B cell (primary cell): ENCODE data around the gene ANAPC7. TPM values are rescaled to one million over a fixed set of nuclear protein-coding genes. Genes with fewer than 3 reads are reported as not detected.

ENCODE experiments used
- ATAC-seq: fragments of 200-7000 bp; cut with Tn5 transposase; one replicate; pipeline ENCODE4 v1.10.0; 2021; ENCODE audit warnings: low read depth, mild to moderate bottlenecking, moderate number of reproducible peaks, moderate library complexity
- CTCF ChIA-PET: fragments of 350-600 bp; sonication (Branson Sonifier 250); formaldehyde crosslinking; loops from one replicate; lab custom pipeline; 2021; ENCODE audit warnings: antibody characterized with exemption, inconsistent platforms; lab: Charles Lee
- POLR2A ChIA-PET: fragments of 350-600 bp; sonication (Branson Sonifier 250); formaldehyde crosslinking; loops from one replicate; lab custom pipeline; 2021; ENCODE audit warnings: antibody characterized with exemption; lab: Charles Lee
- DNase-seq: peaks from one replicate; pipeline ENCODE4 v3.0.0; 2013
- H2AFZ ChIP-seq: 2 replicates; pipeline ENCODE4 v1.6.1; 2012; ENCODE audit warnings: mild to moderate bottlenecking, low read depth, low read length; ENCODE audit not compliant: insufficient read depth, poor library complexity, severe bottlenecking
- H3K27ac ChIP-seq, 2 donors: 1 replicate in 1 of 2; 2 replicates in 1 of 2; pipeline ENCODE4 v1.5.1; 2012 to 2013; ENCODE audit warnings: low read length in 2 of 2, mild to moderate bottlenecking in 2 of 2, moderate library complexity in 1 of 2
- H3K27me3 ChIP-seq, 4 experiments: fragments of 200-600 bp in 1 of 4; sonication (generic) in 1 of 4; replicated peaks in 1 of 4; 1 replicate in 2 of 4; 2 replicates in 2 of 4; pipeline versions ENCODE4 v1.6.1 to v1.7.0; 2013 to 2016; ENCODE audit warnings: low read length in 3 of 4, mild to moderate bottlenecking in 2 of 4, mixed read lengths in 1 of 4, moderate library complexity in 1 of 4; ENCODE audit not compliant: insufficient read depth in 4 of 4, control insufficient read depth in 3 of 4; ENCODE audit errors: control extremely low read depth in 1 of 4
- H3K36me3 ChIP-seq, 2 experiments: replicated peaks in 1 of 2; 1 replicate in 1 of 2; 2 replicates in 1 of 2; pipeline versions ENCODE4 v1.6.1 to v1.7.1; 2013; ENCODE audit warnings: low read length in 1 of 2; ENCODE audit not compliant: insufficient read depth in 2 of 2, control insufficient read depth in 1 of 2; ENCODE audit errors: control extremely low read depth in 1 of 2, extremely low read depth in 1 of 2
- H3K4me1 ChIP-seq, 2 donors: fragments of 200-600 bp in 1 of 2; sonication (generic) in 1 of 2; 1 replicate in 1 of 2; 2 replicates in 1 of 2; pipeline versions ENCODE4 v1.5.1 to v1.6.1; 2013 to 2017; ENCODE audit warnings: low read length in 2 of 2; ENCODE audit not compliant: control insufficient read depth in 2 of 2, insufficient read depth in 2 of 2
- H3K4me2 ChIP-seq: replicated peaks from 2 replicates; pipeline ENCODE3; 2012; ENCODE audit warnings: mild to moderate bottlenecking, low read depth, low read length; ENCODE audit not compliant: poor library complexity, severe bottlenecking
- H3K4me3 ChIP-seq, 5 experiments: fragments of 200-600 bp in 1 of 5; sonication (generic) in 1 of 5; 1 replicate in 3 of 5; 2 replicates in 2 of 5; pipeline versions ENCODE4 v1.5.1 to v1.7.0; 2011 to 2016; ENCODE audit warnings: low read length in 4 of 5, mild to moderate bottlenecking in 4 of 5, low read depth in 2 of 5, control low read depth in 1 of 5, moderate library complexity in 1 of 5; ENCODE audit not compliant: insufficient read depth in 1 of 5; ENCODE audit errors: control extremely low read depth in 1 of 5, extremely low read depth in 1 of 5
- H3K79me2 ChIP-seq: fragments of 200-600 bp; sonication (generic); one replicate; pipeline ENCODE4 v1.6.0; 2016; ENCODE audit warnings: low read length; ENCODE audit not compliant: control insufficient read depth, insufficient read depth
- H3K9ac ChIP-seq: fragments of 200-600 bp; sonication (generic); 2 replicates; pipeline ENCODE4 v1.6.1; 2017; ENCODE audit warnings: mild to moderate bottlenecking, low read length, moderate library complexity
- H3K9me3 ChIP-seq, 3 donors: one replicate each; pipeline versions ENCODE4 v1.6.1 to v1.7.1; 2013; ENCODE audit warnings: low read length in 2 of 3; ENCODE audit not compliant: control insufficient read depth in 2 of 3, insufficient read depth in 1 of 3; ENCODE audit errors: control extremely low read depth in 1 of 3
- H4K20me1 ChIP-seq: 2 replicates; pipeline ENCODE4 v1.6.0; 2012; ENCODE audit warnings: mild to moderate bottlenecking, low read length; ENCODE audit not compliant: insufficient read depth, control insufficient read depth, poor library complexity, severe bottlenecking
- H3K27ac Mint-ChIP-seq: one replicate; pipeline ENCODE4 v1.8.0; 2021; ENCODE audit warnings: mixed read lengths
- H3K27me3 Mint-ChIP-seq: one replicate; pipeline ENCODE4 v1.8.0; 2021; ENCODE audit warnings: mixed read lengths
- H3K4me1 Mint-ChIP-seq: one replicate; pipeline ENCODE4 v1.8.0; 2021; ENCODE audit warnings: mixed read lengths
- H3K4me3 Mint-ChIP-seq: one replicate; pipeline ENCODE4 v1.8.0; 2021; ENCODE audit warnings: mixed read lengths
- H3K9me3 Mint-ChIP-seq: one replicate; pipeline ENCODE4 v1.8.0; 2022; ENCODE audit warnings: mixed read lengths; ENCODE audit not compliant: insufficient read depth
- EZH2 ChIP-seq: IDR thresholded peaks from 2 replicates; pipeline ENCODE4 v1.6.1; 2012; ENCODE audit warnings: borderline replicate concordance, low read depth, mild to moderate bottlenecking, moderate library complexity, low read length; ENCODE audit not compliant: insufficient read depth, poor library complexity, severe bottlenecking
- WGBS: methylation state at CpG from one replicate; pipeline ENCODE4 v1.1.5; 2013; ENCODE audit warnings: missing lambda C conversion rate; ENCODE audit not compliant: insufficient coverage; 5-methylcytosine and 5-hydroxymethylcytosine counted together
- intact Hi-C: fragments of 100-400 bp; cut with micrococcal nuclease; formaldehyde crosslinking; loops from one replicate; pipeline ENCODE4 v1.10.0; 2022
- polyA plus RNA-seq: library from polyadenylated mRNA; depleted of rRNA; stranded (reverse); fragments of >200 nt; gene quantifications from 2 replicates; pipeline ENCODE4 v1.2.3, GENCODE V29; 2012
- total RNA-seq, 2 donors: library from RNA; stranded (reverse); fragments of 120-200 nt in 1 of 2; gene quantifications; 1 replicate in 1 of 2; 2 replicates in 1 of 2; pipeline versions ENCODE4 v1.2.3 to v1.2.4, GENCODE V29; 2013 to 2022
- TF ChIP-seq, protein P1 (sequence below): fragments of 200-600 bp; IDR thresholded peaks from one replicate; pipeline ENCODE4 v1.8.0; 2022; ENCODE audit warnings: antibody characterized with exemption, mild to moderate bottlenecking

ANAPC7 gene
- total and polyA plus RNA-seq, 2 donors (not counting 1 experiment from before 2014, with no cell fraction given) = 56.9 to 68.4 TPM

GRCh38 chr12:110348431-110349059 lies 55.0 kb downstream of the ANAPC7 start:
- Mint-ChIP-seq H3K9me3 (no peaks in the 10 kb centered on the region), H3K27me3 (no peaks in the 10 kb centered on the region), H3K4me3 (no peak overlapping the region), H3K27ac (no peak overlapping the region), H3K4me1 (peaks cover 14% of the 10 kb centered on the region)
- ATAC-seq = no peak
- H3K27me3 ChIP-seq = no peaks in the 10 kb centered on the region
- no peak overlapping the region for H3K4me2 ChIP-seq
- peaks cover 0 to 47% of the 10 kb centered on the region in 2 experiments for H3K36me3 ChIP-seq
- H4K20me1 ChIP-seq = no peaks in the 10 kb centered on the region
- H3K4me3 ChIP-seq = no peak overlapping the region
- no peak for DNase-seq
- intact Hi-C loops = no loop called here
- H3K27ac ChIP-seq = no peak overlapping the region
- 94% methylated on average over 6 of the region's 7 CpGs for WGBS
- no peak overlapping the region for H3K9ac ChIP-seq
- peaks cover 12% of the 10 kb centered on the region in 2 donors for H3K4me1 ChIP-seq
- H3K79me2 ChIP-seq = no peaks in the 10 kb centered on the region
- no peaks in the 10 kb centered on the region for H3K9me3 ChIP-seq
- TF ChIP-seq, protein P1, sequence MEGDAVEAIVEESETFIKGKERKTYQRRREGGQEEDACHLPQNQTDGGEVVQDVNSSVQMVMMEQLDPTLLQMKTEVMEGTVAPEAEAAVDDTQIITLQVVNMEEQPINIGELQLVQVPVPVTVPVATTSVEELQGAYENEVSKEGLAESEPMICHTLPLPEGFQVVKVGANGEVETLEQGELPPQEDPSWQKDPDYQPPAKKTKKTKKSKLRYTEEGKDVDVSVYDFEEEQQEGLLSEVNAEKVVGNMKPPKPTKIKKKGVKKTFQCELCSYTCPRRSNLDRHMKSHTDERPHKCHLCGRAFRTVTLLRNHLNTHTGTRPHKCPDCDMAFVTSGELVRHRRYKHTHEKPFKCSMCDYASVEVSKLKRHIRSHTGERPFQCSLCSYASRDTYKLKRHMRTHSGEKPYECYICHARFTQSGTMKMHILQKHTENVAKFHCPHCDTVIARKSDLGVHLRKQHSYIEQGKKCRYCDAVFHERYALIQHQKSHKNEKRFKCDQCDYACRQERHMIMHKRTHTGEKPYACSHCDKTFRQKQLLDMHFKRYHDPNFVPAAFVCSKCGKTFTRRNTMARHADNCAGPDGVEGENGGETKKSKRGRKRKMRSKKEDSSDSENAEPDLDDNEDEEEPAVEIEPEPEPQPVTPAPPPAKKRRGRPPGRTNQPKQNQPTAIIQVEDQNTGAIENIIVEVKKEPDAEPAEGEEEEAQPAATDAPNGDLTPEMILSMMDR = no peak
- no peak for TF ChIP-seq EZH2
- ChIA-PET POLR2A (interaction anchor here (0.6 kb wide), 1 partner anchor 699 kb away, joined by 6 read pairs; no protein-coding TSS in a partner anchor), CTCF (interaction anchor here (0.9 to 1.7 kb wide), 2 partner anchors 37 to 83 kb away, joined by 3 to 12 read pairs; no protein-coding TSS in a partner anchor)
- no peak overlapping the region for H2AFZ ChIP-seq

GRCh38 chr12:110347767-110348166 lies 55.7 kb downstream of the ANAPC7 start:
- no peak for TF ChIP-seq EZH2
- TF ChIP-seq, protein P1 = no peak
- H3K36me3 ChIP-seq = peaks cover 0 to 54% of the 10 kb centered on the region in 2 experiments
- intact Hi-C loops = no loop called here
- peaks cover 12% of the 10 kb centered on the region in 2 donors for H3K4me1 ChIP-seq
- Mint-ChIP-seq H3K4me3 (no peak overlapping the region), H3K27ac (no peak overlapping the region), H3K9me3 (no peaks in the 10 kb centered on the region), H3K4me1 (peaks cover 14% of the 10 kb centered on the region), H3K27me3 (no peaks in the 10 kb centered on the region)
- H3K9ac ChIP-seq = no peak overlapping the region
- no peak overlapping the region for H3K4me2 ChIP-seq
- H3K79me2 ChIP-seq = no peaks in the 10 kb centered on the region
- ATAC-seq (no peak), DNase-seq (no peak)
- WGBS = 99% methylated on average over 6 of the region's 8 CpGs
- ChIA-PET CTCF (interaction anchor here (1.7 kb wide), 1 partner anchor 84 kb away, joined by 12 read pairs; no protein-coding TSS in a partner anchor), POLR2A (interaction anchor here (0.6 kb wide), 1 partner anchor 698 kb away, joined by 6 read pairs; no protein-coding TSS in a partner anchor)
- no peaks in the 10 kb centered on the region for H4K20me1 ChIP-seq
- no peaks in the 10 kb centered on the region for H3K9me3 ChIP-seq
- H2AFZ ChIP-seq = no peak overlapping the region
- no peak overlapping the region for H3K27ac ChIP-seq
- H3K4me3 ChIP-seq = no peak overlapping the region
- no peaks in the 10 kb centered on the region for H3K27me3 ChIP-seq
